ENCODE measurements around the gene CDK5. TPM values are rescaled to one million over a fixed set of nuclear protein-coding genes. Genes with fewer than 3 reads are reported as not detected.
"Not testable (repeated sequence)": the region's sequence is repeated elsewhere in the genome, so short reads cannot be mapped to it uniquely, and the experiment has no call there.

The CDK5 gene
- total RNA-seq, 1 experiment from 2014 or later: 13.6 TPM

GRCh38 chr7:151016505-151016904 is 41.2 kb downstream of the CDK5 start:
- Histone ChIP-seq H3K4me1 (ENCODE audit: low read length) (peaks cover 28% of the 10 kb centered on the region), H3K4me3 (ENCODE audit: low read length) (no peak overlapping the region), H3K79me2 (ENCODE audit: low read length) (no peaks in the 10 kb centered on the region), H3K9ac (ENCODE audit: low read length) (no peak overlapping the region), H3K36me3 (ENCODE audit: insufficient read depth, low read length) (no peaks in the 10 kb centered on the region), H2AFZ (ENCODE audit: low read length) (no peak overlapping the region), H3K4me2 (ENCODE audit: low read depth, low read length, poor library complexity, severe bottlenecking) (no peak overlapping the region), H3K9me3 (ENCODE audit: low read length) (no peaks in the 10 kb centered on the region), H3K27me3 (ENCODE audit: low read length) (no peaks in the 10 kb centered on the region), H4K20me1 (ENCODE audit: insufficient read depth, low read depth, low read length) (no peaks in the 10 kb centered on the region), H3K27ac (ENCODE audit: low read length) (no peak overlapping the region), H3K9me2 (replicated peaks; ENCODE audit: insufficient read depth, low read length) (no peaks in the 10 kb centered on the region)
- no peak for DNase-seq

DNA sequence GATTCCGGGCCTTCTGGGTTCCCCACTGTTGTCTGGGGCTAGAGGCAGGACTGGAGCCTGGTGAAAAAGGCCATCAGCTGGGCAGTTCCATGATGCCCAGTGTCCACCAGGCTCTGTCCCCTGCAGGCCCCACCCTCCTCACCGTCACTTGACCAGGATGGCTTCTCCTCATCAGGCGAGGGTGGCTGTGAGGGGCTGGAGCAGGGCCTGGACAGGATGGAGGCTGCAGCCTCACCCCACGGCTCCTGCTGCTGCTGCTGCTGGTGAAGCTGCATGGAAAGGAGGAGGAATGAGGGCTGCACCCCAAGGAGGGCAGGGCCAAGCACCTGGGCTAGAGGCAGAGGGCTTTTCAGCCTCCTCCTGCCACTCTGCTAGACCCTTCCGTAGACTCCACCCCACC is 41.7 kb downstream of the CDK5 start:
- no peak overlapping the region for H3K4me2 ChIP-seq (ENCODE audit: low read depth, low read length, poor library complexity, severe bottlenecking)
- no peak overlapping the region for H3K4me3 ChIP-seq (ENCODE audit: low read length)
- no peaks in the 10 kb centered on the region for H3K79me2 ChIP-seq (ENCODE audit: low read length)
- DNase-seq: no peak
- no peaks in the 10 kb centered on the region for H3K9me2 ChIP-seq (replicated peaks; ENCODE audit: insufficient read depth, low read length)
- H3K27me3 ChIP-seq (ENCODE audit: low read length): no peaks in the 10 kb centered on the region
- no peak overlapping the region for H2AFZ ChIP-seq (ENCODE audit: low read length)
- H3K36me3 ChIP-seq (ENCODE audit: insufficient read depth, low read length): no peaks in the 10 kb centered on the region
- H4K20me1 ChIP-seq (ENCODE audit: insufficient read depth, low read depth, low read length): no peaks in the 10 kb centered on the region
- H3K27ac ChIP-seq (ENCODE audit: low read length): no peak overlapping the region
- H3K9me3 ChIP-seq (ENCODE audit: low read length): no peaks in the 10 kb centered on the region
- no peak overlapping the region for H3K9ac ChIP-seq (ENCODE audit: low read length)
- H3K4me1 ChIP-seq (ENCODE audit: low read length): peaks cover 28% of the 10 kb centered on the region

DNA sequence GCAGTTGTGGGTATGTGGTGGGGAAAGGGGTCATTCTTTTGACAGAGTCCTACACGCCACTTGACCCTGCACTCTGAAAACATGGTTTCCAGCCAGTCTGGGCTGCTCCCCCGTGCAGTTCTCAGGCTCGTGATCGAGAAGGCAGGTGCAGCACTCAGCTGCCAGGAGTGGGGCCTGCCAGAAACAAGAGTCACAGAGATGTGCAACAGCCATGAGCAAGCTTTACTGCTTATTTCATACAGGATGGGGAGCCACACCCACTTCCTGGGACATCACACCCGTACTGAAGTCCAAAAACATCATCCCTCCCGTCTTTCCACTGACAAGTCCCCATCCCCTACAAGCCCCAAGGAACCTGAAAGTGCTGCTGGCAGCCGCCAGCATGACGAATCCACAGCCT is 42.7 kb downstream of the CDK5 start:
- Histone ChIP-seq H3K36me3 (ENCODE audit: insufficient read depth, low read length) (no peaks in the 10 kb centered on the region), H3K4me2 (ENCODE audit: low read depth, low read length, poor library complexity, severe bottlenecking) (no peak overlapping the region), H3K9me3 (ENCODE audit: low read length) (no peaks in the 10 kb centered on the region), H3K4me3 (ENCODE audit: low read length) (no peak overlapping the region), H3K79me2 (ENCODE audit: low read length) (no peaks in the 10 kb centered on the region), H4K20me1 (ENCODE audit: insufficient read depth, low read depth, low read length) (no peaks in the 10 kb centered on the region), H3K27me3 (ENCODE audit: low read length) (no peaks in the 10 kb centered on the region), H3K9me2 (replicated peaks; ENCODE audit: insufficient read depth, low read length) (no peaks in the 10 kb centered on the region), H2AFZ (ENCODE audit: low read length) (no peak overlapping the region), H3K27ac (ENCODE audit: low read length) (no peak overlapping the region), H3K9ac (ENCODE audit: low read length) (no peak overlapping the region), H3K4me1 (ENCODE audit: low read length) (peaks cover 37% of the 10 kb centered on the region)
- no peak for DNase-seq

DNA sequence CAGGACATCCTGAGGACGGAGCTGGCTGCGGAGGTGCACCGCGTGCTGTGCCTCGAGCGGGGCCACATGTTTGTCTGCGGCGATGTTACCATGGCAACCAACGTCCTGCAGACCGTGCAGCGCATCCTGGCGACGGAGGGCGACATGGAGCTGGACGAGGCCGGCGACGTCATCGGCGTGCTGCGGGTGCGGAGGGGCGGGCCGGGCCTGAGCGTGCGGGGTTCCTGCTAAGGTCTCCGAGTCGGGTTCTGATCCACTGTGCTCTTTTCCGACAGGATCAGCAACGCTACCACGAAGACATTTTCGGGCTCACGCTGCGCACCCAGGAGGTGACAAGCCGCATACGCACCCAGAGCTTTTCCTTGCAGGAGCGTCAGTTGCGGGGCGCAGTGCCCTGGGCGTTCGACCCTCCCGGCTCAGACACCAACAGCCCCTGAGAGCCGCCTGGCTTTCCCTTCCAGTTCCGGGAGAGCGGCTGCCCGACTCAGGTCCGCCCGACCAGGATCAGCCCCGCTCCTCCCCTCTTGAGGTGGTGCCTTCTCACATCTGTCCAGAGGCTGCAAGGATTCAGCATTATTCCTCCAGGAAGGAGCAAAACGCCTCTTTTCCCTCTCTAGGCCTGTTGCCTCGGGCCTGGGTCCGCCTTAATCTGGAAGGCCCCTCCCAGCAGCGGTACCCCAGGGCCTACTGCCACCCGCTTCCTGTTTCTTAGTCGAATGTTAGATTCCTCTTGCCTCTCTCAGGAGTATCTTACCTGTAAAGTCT is 43.8 kb downstream of the CDK5 start:
- peaks cover 48% of the 10 kb centered on the region for H3K4me1 ChIP-seq (ENCODE audit: low read length)
- H3K27ac ChIP-seq (ENCODE audit: low read length): peak overlapping the region; percentile 59
- H3K4me2 ChIP-seq (ENCODE audit: low read depth, low read length, poor library complexity, severe bottlenecking): peak overlapping the region; percentile 65
- DNase-seq: peak; percentile 92
- H3K9me2 ChIP-seq (replicated peaks; ENCODE audit: insufficient read depth, low read length): no peaks in the 10 kb centered on the region
- H3K79me2 ChIP-seq (ENCODE audit: low read length): peaks cover 7% of the 10 kb centered on the region; the same call in 1 of the 2 replicates
- H4K20me1 ChIP-seq (ENCODE audit: insufficient read depth, low read depth, low read length): no peaks in the 10 kb centered on the region
- peak overlapping the region; percentile 1 for H2AFZ ChIP-seq (ENCODE audit: low read length)
- no peaks in the 10 kb centered on the region for H3K27me3 ChIP-seq (ENCODE audit: low read length)
- no peaks in the 10 kb centered on the region for H3K36me3 ChIP-seq (ENCODE audit: insufficient read depth, low read length)
- peak overlapping the region; percentile 78 for H3K9ac ChIP-seq (ENCODE audit: low read length)
- no peaks in the 10 kb centered on the region for H3K9me3 ChIP-seq (ENCODE audit: low read length)
- H3K4me3 ChIP-seq (ENCODE audit: low read length): peak overlapping the region; percentile 58

DNA sequence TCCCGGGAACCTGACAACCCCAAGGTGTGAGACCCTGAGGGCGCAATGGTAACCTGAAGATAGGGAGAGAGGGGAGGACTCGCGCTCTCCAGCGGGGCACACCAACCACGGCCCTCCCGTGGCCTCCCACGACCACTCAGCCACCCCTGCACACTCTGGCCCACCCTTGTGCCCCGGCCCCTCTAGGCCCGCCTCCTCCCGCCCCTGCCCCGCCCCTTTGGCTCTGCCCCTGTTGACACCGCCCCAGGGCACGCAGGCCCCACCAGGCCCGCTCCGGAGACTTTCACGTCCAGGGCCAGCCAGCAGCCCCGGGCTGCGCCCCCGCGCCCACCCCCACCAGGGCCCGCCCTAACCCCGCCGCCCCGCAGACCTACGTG is 44.4 kb downstream of the CDK5 start:
- Histone ChIP-seq H3K27ac (ENCODE audit: low read length) (no peak overlapping the region), H3K27me3 (ENCODE audit: low read length) (no peaks in the 10 kb centered on the region), H3K36me3 (ENCODE audit: insufficient read depth, low read length) (no peaks in the 10 kb centered on the region), H2AFZ (ENCODE audit: low read length) (no peak overlapping the region), H3K9me2 (replicated peaks; ENCODE audit: insufficient read depth, low read length) (no peaks in the 10 kb centered on the region), H3K79me2 (ENCODE audit: low read length) (peaks cover 7% of the 10 kb centered on the region; the same call in 1 of the 2 replicates), H3K4me2 (ENCODE audit: low read depth, low read length, poor library complexity, severe bottlenecking) (peak overlapping the region; percentile 65), H3K4me1 (ENCODE audit: low read length) (peaks cover 49% of the 10 kb centered on the region), H3K9ac (ENCODE audit: low read length) (no peak overlapping the region), H3K9me3 (ENCODE audit: low read length) (no peaks in the 10 kb centered on the region), H4K20me1 (ENCODE audit: insufficient read depth, low read depth, low read length) (no peaks in the 10 kb centered on the region), H3K4me3 (ENCODE audit: low read length) (no peak overlapping the region)
- no peak for DNase-seq

DNA sequence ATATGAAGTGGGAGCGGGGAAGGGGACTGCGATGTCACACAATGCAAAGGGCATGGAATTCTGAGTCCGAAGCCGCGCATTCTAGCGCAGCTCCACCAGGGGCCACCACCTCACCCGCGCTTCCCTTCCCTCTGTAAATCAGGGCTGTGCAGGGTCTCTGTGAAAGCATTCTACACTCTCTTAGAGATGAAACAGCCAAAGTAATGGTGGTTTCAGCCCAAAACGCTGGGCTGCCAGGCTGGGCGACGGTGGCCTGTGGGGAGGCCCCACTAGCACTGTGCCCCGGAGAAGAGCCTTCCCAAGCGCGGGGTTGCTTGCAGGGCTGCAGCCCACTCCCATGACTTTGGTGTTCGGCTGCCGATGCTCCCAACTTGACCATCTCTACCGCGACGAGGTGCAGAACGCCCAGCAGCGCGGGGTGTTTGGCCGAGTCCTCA is 44.8 kb downstream of the CDK5 start:
- no peak overlapping the region for H3K4me2 ChIP-seq (ENCODE audit: low read depth, low read length, poor library complexity, severe bottlenecking)
- DNase-seq: no peak
- no peak overlapping the region for H2AFZ ChIP-seq (ENCODE audit: low read length)
- no peaks in the 10 kb centered on the region for H4K20me1 ChIP-seq (ENCODE audit: insufficient read depth, low read depth, low read length)
- no peaks in the 10 kb centered on the region for H3K9me2 ChIP-seq (replicated peaks; ENCODE audit: insufficient read depth, low read length)
- no peaks in the 10 kb centered on the region for H3K9me3 ChIP-seq (ENCODE audit: low read length)
- H3K4me1 ChIP-seq (ENCODE audit: low read length): peaks cover 49% of the 10 kb centered on the region
- H3K79me2 ChIP-seq (ENCODE audit: low read length): peaks cover 7% of the 10 kb centered on the region; the same call in 1 of the 2 replicates
- H3K27ac ChIP-seq (ENCODE audit: low read length): no peak overlapping the region
- no peaks in the 10 kb centered on the region for H3K36me3 ChIP-seq (ENCODE audit: insufficient read depth, low read length)
- H3K4me3 ChIP-seq (ENCODE audit: low read length): no peak overlapping the region
- no peaks in the 10 kb centered on the region for H3K27me3 ChIP-seq (ENCODE audit: low read length)
- H3K9ac ChIP-seq (ENCODE audit: low read length): no peak overlapping the region

DNA sequence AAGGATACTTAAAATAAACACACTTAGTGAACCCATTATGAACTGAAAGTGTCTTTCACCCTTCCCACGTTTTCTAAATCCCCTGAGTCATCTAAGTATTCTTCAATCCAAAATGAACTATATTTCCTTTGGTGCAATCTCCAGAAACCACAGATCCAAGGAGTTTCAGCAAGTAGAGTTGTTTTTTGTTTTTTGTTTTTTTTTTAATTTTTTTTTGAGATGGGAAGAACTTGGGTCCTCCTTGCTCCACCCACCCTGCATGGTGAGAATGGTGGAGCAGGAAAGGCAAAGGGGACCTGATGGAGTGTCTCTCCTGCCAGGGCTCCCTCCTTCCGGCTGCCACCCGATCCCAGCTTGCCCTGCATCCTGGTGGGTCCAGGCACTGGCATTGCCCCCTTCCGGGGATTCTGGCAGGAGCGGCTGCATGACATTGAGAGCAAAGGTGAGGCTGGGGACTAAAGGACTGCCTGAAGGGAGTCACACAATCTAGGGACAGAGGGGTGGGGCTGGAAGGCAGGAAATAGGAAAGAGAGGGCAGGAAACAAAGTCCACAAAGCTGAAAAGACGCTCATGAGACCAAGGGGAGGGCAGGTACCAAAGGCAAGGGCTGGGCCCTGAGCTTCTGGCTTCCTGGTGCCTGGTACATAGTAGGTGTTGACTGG is 45.5 kb downstream of the CDK5 start:
- peaks cover 47% of the 10 kb centered on the region for H3K4me1 ChIP-seq (ENCODE audit: low read length)
- H3K4me3 ChIP-seq (ENCODE audit: low read length): no peak overlapping the region
- H2AFZ ChIP-seq (ENCODE audit: low read length): no peak overlapping the region
- no peaks in the 10 kb centered on the region for H4K20me1 ChIP-seq (ENCODE audit: insufficient read depth, low read depth, low read length)
- H3K9me3 ChIP-seq (ENCODE audit: low read length): no peaks in the 10 kb centered on the region
- peaks cover 7% of the 10 kb centered on the region; the same call in 1 of the 2 replicates for H3K79me2 ChIP-seq (ENCODE audit: low read length)
- H3K27ac ChIP-seq (ENCODE audit: low read length): no peak overlapping the region
- H3K9ac ChIP-seq (ENCODE audit: low read length): no peak overlapping the region
- no peaks in the 10 kb centered on the region for H3K36me3 ChIP-seq (ENCODE audit: insufficient read depth, low read length)
- no peak for DNase-seq
- no peaks in the 10 kb centered on the region for H3K9me2 ChIP-seq (replicated peaks; ENCODE audit: insufficient read depth, low read length)
- H3K4me2 ChIP-seq (ENCODE audit: low read depth, low read length, poor library complexity, severe bottlenecking): no peak overlapping the region
- H3K27me3 ChIP-seq (ENCODE audit: low read length): no peaks in the 10 kb centered on the region

- H3K9ac ChIP-seq (ENCODE audit: low read length); H3K27me3 ChIP-seq (ENCODE audit: low read length); H3K4me3 ChIP-seq (ENCODE audit: low read length); H2AFZ ChIP-seq (ENCODE audit: low read length); H4K20me1 ChIP-seq (ENCODE audit: insufficient read depth, low read depth, low read length); H3K4me2 ChIP-seq (ENCODE audit: low read depth, low read length, poor library complexity, severe bottlenecking); H3K27ac ChIP-seq (ENCODE audit: low read length); H3K9me2 ChIP-seq (replicated peaks; ENCODE audit: insufficient read depth, low read length); H3K9me3 ChIP-seq (ENCODE audit: low read length); H3K79me2 ChIP-seq (ENCODE audit: low read length); H3K36me3 ChIP-seq (ENCODE audit: insufficient read depth, low read length); DNase-seq: not testable (repeated sequence)
- H3K4me1 ChIP-seq (ENCODE audit: low read length): peaks cover 47% of the 10 kb centered on the region
Measured at GRCh38 chr7:151011616-151012015, 46.1 kb downstream of the CDK5 start.

Data from Karpas-422 (cell line).